Pancreas (tissue), 10 donors: ENCODE results near the gene C16orf86. TPM values are rescaled to one million over a fixed set of nuclear protein-coding genes. Genes with fewer than 3 reads are reported as not detected.
A peak's percentile ranks its signal among the peaks of the same experiment; 100 is the strongest.

Source experiments
- ATAC-seq, 4 donors: fragments of 200-7000 bp; cut with Tn5 transposase; one replicate each; pipeline versions ENCODE4 v1.8.0 to v1.9.1; 2020; ENCODE audit warnings: mild to moderate bottlenecking in 4 of 4, moderate library complexity in 4 of 4
- DNase-seq, 6 donors: peaks; one replicate each; pipeline ENCODE4 v3.0.0-alpha.2; 2020
- FAIRE-seq: peaks from 2 replicates; lab custom pipeline; 2012; peaks lifted over from hg19 to GRCh38; lab: Jason Lieb, UNC
- H3K27ac ChIP-seq, 4 donors: fragments of 200-600 bp; sonication (generic); 1 replicate in 3 of 4; 2 replicates in 1 of 4; pipeline versions ENCODE4 v1.5.0 to v1.8.0; 2020
- H3K27me3 ChIP-seq, 4 donors: fragments of 200-600 bp; one replicate each; pipeline ENCODE4 v1.8.0; 2021
- H3K36me3 ChIP-seq, 3 donors: fragments of 200-600 bp; sonication (generic) in 1 of 3; one replicate each; pipeline versions ENCODE4 v1.5.0 to v1.8.0; 2020 to 2021
- H3K4me1 ChIP-seq, 3 donors: fragments of 200-600 bp; one replicate each; pipeline ENCODE4 v1.8.0; 2021
- H3K4me3 ChIP-seq, 4 donors: fragments of 200-600 bp; sonication (generic) in 2 of 4; one replicate each; pipeline versions ENCODE4 v1.5.0 to v1.8.0; 2020 to 2021
- H3K9me3 ChIP-seq, 4 donors: fragments of 200-600 bp; one replicate each; pipeline ENCODE4 v1.8.0; 2021
- CTCF ChIP-seq, 4 donors: fragments of 200-600 bp; sonication (generic) in 3 of 4; IDR thresholded peaks; one replicate each; pipeline versions ENCODE4 v1.5.0 to v1.8.0; 2021; ENCODE audit warnings: antibody characterized with exemption in 4 of 4
- whole genome bisulfite sequencing, 2 donors: extraction: QIAGEN DNeasy Blood & Tissue Kit; methylation state at CpG; one replicate each; pipeline ENCODE4 v1.1.7; 2013; 5-methylcytosine and 5-hydroxymethylcytosine counted together
- intact Hi-C, 3 donors: fragments of 100-400 bp; cut with DNase I; formaldehyde crosslinking; loops; one replicate each; pipeline versions ENCODE4 v1.11.1 to v1.14.2; 2022
- polyA plus RNA-seq, 2 donors: library from polyadenylated mRNA; stranded (reverse); fragments of 200-250 nt; gene quantifications; one replicate each; pipeline ENCODE4 v1.2.3, GENCODE V29; 2013
- total RNA-seq, 6 donors: library from RNA; stranded (reverse); fragmentation: NEBNext Ultra II Directional in 4 of 6; extraction: Animal tissue kit (Norgen Biotek cat#: 25700) in 4 of 6; gene quantifications; one replicate each; pipeline versions ENCODE4 v1.2.1 to v1.2.4, GENCODE V29; 2021 to 2023
- donor health status: healthy with polysubstance abuse.
- donor health status: DM: no; HTN: no; CAD: no; lungs with moderate emphysema.
- donor health status: DM: no; HTN: no; CAD: no.
- donor health status: control.
- donor health status: control.
- donor health status: Bipolar disorder and iron deficiency.
- donor health status: DM: yes; HTN: yes; CAD: no.
- donor health status: DM: no; HTN: no; CAD: no.
- donor health status: DM: no; HTN: no; CAD: no.
- donor health status: DM: yes; HTN: yes; CAD: no.

The C16orf86 gene
- total and polyA plus RNA-seq, 8 donors: 1.4 to 7.6 (median 3.2) TPM

DNA sequence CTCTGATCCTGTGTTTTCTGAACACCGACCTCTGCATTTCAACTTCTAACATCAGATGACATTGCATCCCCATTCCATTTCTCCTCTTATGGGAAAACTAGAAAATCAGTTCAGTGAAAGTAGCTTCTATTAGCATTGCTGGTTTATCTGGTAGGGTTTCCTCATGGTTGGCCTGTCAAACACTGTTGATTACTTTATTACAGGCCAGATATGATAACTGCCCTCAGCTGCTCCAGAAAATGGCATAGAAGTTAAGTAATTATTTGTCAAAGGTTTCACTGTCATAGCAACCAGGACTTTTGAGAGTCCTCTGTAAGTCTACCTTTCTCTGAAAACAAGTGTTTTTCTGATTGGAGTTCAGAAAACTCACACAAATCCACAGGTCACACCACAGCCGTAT, 49.5 kb downstream of the C16orf86 start:
- Histone ChIP-seq H3K4me3 (no peak overlapping the region), H3K36me3 (no peaks in the 10 kb centered on the region), H3K9me3 (no peaks in the 10 kb centered on the region), H3K27me3 (no peaks in the 10 kb centered on the region), H3K4me1 (peaks cover 3 to 31% (median 10%) of the 10 kb centered on the region in 3 donors), H3K27ac (peak overlapping the region in 1 of 4 donors; percentile 15)
- 17 to 27% methylated on average over 2 of the region's 2 CpGs for WGBS, 2 donors
- intact Hi-C loops: no loop called here
- FAIRE-seq: no peak
- TF ChIP-seq CTCF (IDR thresholded peaks at IDR 0.05): no peak
- DNase-seq: no peak
- peak in 2 of 4 donors; percentile 4 to 9 for ATAC-seq

Other genes with a start within 250 kb of the C16orf86 start
- 1 to 10 TPM; 1.4 to 6.8 (median 5.0) TPM for gene HSD11B2, start 235.7 kb upstream of the C16orf86 start, total RNA-seq
- 10 to 100 TPM in 1 of 2 donors, 1 to 10 TPM in 1; 7.7 to 11.3 TPM for gene HSD11B2, start 235.7 kb upstream of the C16orf86 start, polyA plus RNA-seq
- 10 to 100 TPM; 22.8 to 47.7 (median 32.3) TPM for gene ATP6V0D1, start 185.7 kb upstream of the C16orf86 start, total RNA-seq
- gene ATP6V0D1, start 185.7 kb upstream of the C16orf86 start, polyA plus RNA-seq: 10 to 100 TPM; 17.4 to 54.0 TPM
- not detected for gene AGRP, start 183.3 kb upstream of the C16orf86 start, total RNA-seq
- gene AGRP, start 183.3 kb upstream of the C16orf86 start, polyA plus RNA-seq: under 1 TPM in 1 of 2 donors, not detected in 1; 0.23 TPM
- gene RIPOR1, start 138.0 kb upstream of the C16orf86 start, total RNA-seq: 10 to 100 TPM; 31.8 to 53.8 (median 34.0) TPM
- gene RIPOR1, start 138.0 kb upstream of the C16orf86 start, polyA plus RNA-seq: 10 to 100 TPM; 43.3 to 49.1 TPM
- 10 to 100 TPM; 15.6 to 25.2 (median 17.0) TPM for gene CTCF, start 104.3 kb upstream of the C16orf86 start, total RNA-seq
- 10 to 100 TPM; 13.3 to 18.9 TPM for gene CTCF, start 104.3 kb upstream of the C16orf86 start, polyA plus RNA-seq
- 1 to 10 TPM in 5 of 6 donors, under 1 TPM in 1; 0.75 to 2.3 (median 1.3) TPM for gene CARMIL2, start 21.7 kb upstream of the C16orf86 start, total RNA-seq
- gene CARMIL2, start 21.7 kb upstream of the C16orf86 start, polyA plus RNA-seq: 1 to 10 TPM; 2.5 to 4.3 TPM
- gene ACD, start 6.6 kb upstream of the C16orf86 start, total RNA-seq: 10 to 100 TPM in 2 of 6 donors, 1 to 10 TPM in 4; 6.6 to 10.8 (median 9.7) TPM
- 10 to 100 TPM; 16.9 to 29.0 TPM for gene ACD, start 6.6 kb upstream of the C16orf86 start, polyA plus RNA-seq
- 10 to 100 TPM in 4 of 6 donors, 1 to 10 TPM in 2; 8.6 to 18.2 (median 15.7) TPM for gene PARD6A, start 5.9 kb upstream of the C16orf86 start, total RNA-seq
- gene PARD6A, start 5.9 kb upstream of the C16orf86 start, polyA plus RNA-seq: 10 to 100 TPM; 11.6 to 14.3 TPM
- 10 to 100 TPM; 24.3 to 60.1 (median 44.2) TPM for gene ENKD1, start 64 bp upstream of the C16orf86 start, total RNA-seq
- 100 to 1,000 TPM; 150 to 171 TPM for gene ENKD1, start 64 bp upstream of the C16orf86 start, polyA plus RNA-seq
- gene GFOD2, start 52.5 kb downstream of the C16orf86 start, total RNA-seq: 10 to 100 TPM in 2 of 6 donors, 1 to 10 TPM in 4; 6.4 to 12.9 (median 8.8) TPM
- 10 to 100 TPM; 10.0 to 17.2 TPM for gene GFOD2, start 52.5 kb downstream of the C16orf86 start, polyA plus RNA-seq
- 10 to 100 TPM in 4 of 6 donors, 1 to 10 TPM in 2; 8.7 to 15.4 (median 11.3) TPM for gene RANBP10, start 139.7 kb downstream of the C16orf86 start, total RNA-seq
- 10 to 100 TPM; 11.4 to 11.8 TPM for gene RANBP10, start 139.7 kb downstream of the C16orf86 start, polyA plus RNA-seq
- gene TSNAXIP1, start 140.1 kb downstream of the C16orf86 start, total RNA-seq: 1 to 10 TPM in 2 of 6 donors, under 1 TPM in 4; 0.25 to 1.5 (median 0.96) TPM
- gene TSNAXIP1, start 140.1 kb downstream of the C16orf86 start, polyA plus RNA-seq: 10 to 100 TPM in 1 of 2 donors, 1 to 10 TPM in 1; 5.8 to 11.1 TPM
- 10 to 100 TPM; 10.9 to 16.5 (median 14.3) TPM for gene THAP11, start 175.5 kb downstream of the C16orf86 start, total RNA-seq
- 10 to 100 TPM in 1 of 2 donors, 1 to 10 TPM in 1; 5.1 to 13.7 TPM for gene THAP11, start 175.5 kb downstream of the C16orf86 start, polyA plus RNA-seq
- gene NUTF2, start 180.1 kb downstream of the C16orf86 start, total RNA-seq: 10 to 100 TPM; 25.8 to 51.4 (median 36.5) TPM
- gene NUTF2, start 180.1 kb downstream of the C16orf86 start, polyA plus RNA-seq: 10 to 100 TPM; 63.0 to 69.1 TPM
- 10 to 100 TPM; 19.6 to 37.0 (median 27.7) TPM for gene CENPT, start 180.9 kb downstream of the C16orf86 start, total RNA-seq
- gene CENPT, start 180.9 kb downstream of the C16orf86 start, polyA plus RNA-seq: 100 to 1,000 TPM; 142 to 143 TPM
- gene EDC4, start 206.2 kb downstream of the C16orf86 start, total RNA-seq: 10 to 100 TPM; 20.2 to 37.0 (median 23.4) TPM
- gene EDC4, start 206.2 kb downstream of the C16orf86 start, polyA plus RNA-seq: 10 to 100 TPM; 59.1 to 66.2 TPM
- under 1 TPM in 3 of 6 donors, not detected in 3; 0.34 to 0.67 (median 0.40) TPM for gene NRN1L, start 218.1 kb downstream of the C16orf86 start, total RNA-seq
- 1 to 10 TPM; 2.7 to 4.2 TPM for gene NRN1L, start 218.1 kb downstream of the C16orf86 start, polyA plus RNA-seq
- gene PSKH1, start 226.4 kb downstream of the C16orf86 start, total RNA-seq: 10 to 100 TPM; 13.9 to 17.7 (median 15.7) TPM
- 10 to 100 TPM; 12.7 to 15.9 TPM for gene PSKH1, start 226.4 kb downstream of the C16orf86 start, polyA plus RNA-seq